CD14-positive monocyte (primary cell): ENCODE results near the gene DVL2. TPM values are rescaled to one million over a fixed set of nuclear protein-coding genes. Genes with fewer than 3 reads are reported as not detected.

ENCODE experiments used
- DNase-seq, 3 donors: peaks; one replicate each; pipeline ENCODE4 v3.0.0-alpha.2; 2011 to 2022
- H2AFZ ChIP-seq: 2 replicates; pipeline ENCODE4 v1.6.0; 2012; ENCODE audit warnings: mild to moderate bottlenecking, low read depth, low read length, inconsistent platforms; ENCODE audit not compliant: insufficient read depth, poor library complexity, severe bottlenecking
- H3K27ac ChIP-seq, 2 donors: 1 replicate in 1 of 2; 2 replicates in 1 of 2; pipeline ENCODE4 v1.5.1; 2012 to 2013; ENCODE audit warnings: low read length in 2 of 2, control low read depth in 1 of 2, inconsistent platforms in 1 of 2, low read depth in 1 of 2, mild to moderate bottlenecking in 1 of 2
- H3K27me3 ChIP-seq, 2 donors: one replicate each; pipeline versions ENCODE4 v1.6.0 to v1.6.1; 2011 to 2013; ENCODE audit warnings: low read length in 2 of 2; ENCODE audit not compliant: control insufficient read depth in 2 of 2, insufficient read depth in 2 of 2
- H3K36me3 ChIP-seq, 2 donors: replicated peaks in 1 of 2; 1 replicate in 1 of 2; 2 replicates in 1 of 2; pipeline versions ENCODE4 v1.5.1 to v1.6.1; 2012 to 2013; ENCODE audit warnings: low read length in 2 of 2, control low read depth in 1 of 2, inconsistent platforms in 1 of 2, mild to moderate bottlenecking in 1 of 2; ENCODE audit not compliant: insufficient read depth in 2 of 2, control insufficient read depth in 1 of 2
- H3K4me1 ChIP-seq, 2 donors: 1 replicate in 1 of 2; 2 replicates in 1 of 2; pipeline versions ENCODE4 v1.5.1 to v1.6.1; 2012 to 2013; ENCODE audit warnings: low read length in 2 of 2, control low read depth in 1 of 2, inconsistent platforms in 1 of 2, mild to moderate bottlenecking in 1 of 2, moderate library complexity in 1 of 2; ENCODE audit not compliant: insufficient read depth in 2 of 2, control insufficient read depth in 1 of 2
- H3K4me2 ChIP-seq: replicated peaks from 2 replicates; pipeline ENCODE3; 2012; ENCODE audit warnings: low read length, moderate library complexity, mild to moderate bottlenecking; ENCODE audit not compliant: poor library complexity, severe bottlenecking; ENCODE audit errors: extremely low read depth
- H3K4me3 ChIP-seq, 3 experiments: fragments of 200-600 bp in 1 of 3; sonication (generic) in 1 of 3; replicated peaks in 1 of 3; 1 replicate in 2 of 3; 2 replicates in 1 of 3; pipeline ENCODE4 v1.5.1; 2011 to 2013; ENCODE audit warnings: low read length in 3 of 3, mild to moderate bottlenecking in 3 of 3, control low read depth in 2 of 3, low read depth in 2 of 3, inconsistent platforms in 1 of 3, moderate library complexity in 1 of 3
- H3K79me2 ChIP-seq: 2 replicates; pipeline ENCODE4 v1.6.0; 2012; ENCODE audit warnings: mild to moderate bottlenecking, control low read depth, inconsistent platforms, low read length, moderate library complexity; ENCODE audit not compliant: insufficient read depth
- H3K9ac ChIP-seq: 2 replicates; pipeline ENCODE4 v1.6.0; 2017; ENCODE audit warnings: low read length, mild to moderate bottlenecking; ENCODE audit not compliant: insufficient read depth, poor library complexity, severe bottlenecking
- H3K9me3 ChIP-seq, 2 donors: replicated peaks in 1 of 2; 1 replicate in 1 of 2; 2 replicates in 1 of 2; pipeline versions ENCODE4 v1.5.1 to v1.6.1; 2012 to 2013; ENCODE audit warnings: low read length in 2 of 2, control low read depth in 1 of 2; ENCODE audit not compliant: control insufficient read depth in 1 of 2, insufficient read depth in 1 of 2
- H4K20me1 ChIP-seq: 2 replicates; pipeline ENCODE4 v1.6.0; 2012; ENCODE audit warnings: mild to moderate bottlenecking, low read length, control low read depth, moderate library complexity; ENCODE audit not compliant: insufficient read depth
- H3K27ac Mint-ChIP-seq, 7 donors: one replicate each; pipeline ENCODE4 v1.8.0; 2020; ENCODE audit warnings: mild to moderate bottlenecking in 7 of 7, mixed read lengths in 7 of 7, moderate library complexity in 6 of 7, inconsistent platforms in 2 of 7
- H3K27me3 Mint-ChIP-seq, 3 donors: one replicate each; pipeline ENCODE4 v1.8.0; 2021 to 2022; ENCODE audit warnings: low read depth in 3 of 3, mild to moderate bottlenecking in 3 of 3, mixed read lengths in 3 of 3, moderate library complexity in 3 of 3, inconsistent platforms in 1 of 3
- H3K36me3 Mint-ChIP-seq, 2 donors: one replicate each; pipeline ENCODE4 v1.8.0; 2020; ENCODE audit warnings: mixed read lengths in 2 of 2, inconsistent platforms in 1 of 2, mild to moderate bottlenecking in 1 of 2
- H3K4me1 Mint-ChIP-seq: one replicate; pipeline ENCODE4 v1.8.0; 2020; ENCODE audit warnings: mild to moderate bottlenecking, mixed read lengths
- H3K4me3 Mint-ChIP-seq, 2 donors: one replicate each; pipeline ENCODE4 v1.8.0; 2020; ENCODE audit warnings: mild to moderate bottlenecking in 2 of 2, mixed read lengths in 2 of 2, moderate library complexity in 1 of 2
- H3K9me3 Mint-ChIP-seq, 7 donors: one replicate each; pipeline ENCODE4 v1.8.0; 2020 to 2022; ENCODE audit warnings: mixed read lengths in 7 of 7, mild to moderate bottlenecking in 6 of 7, moderate library complexity in 6 of 7, inconsistent platforms in 2 of 7
- WGBS: methylation state at CpG from one replicate; pipeline ENCODE4 v1.1.5; 2013; ENCODE audit warnings: missing lambda C conversion rate; ENCODE audit not compliant: insufficient coverage; 5-methylcytosine and 5-hydroxymethylcytosine counted together
- intact Hi-C, 2 donors: fragments of 100-400 bp; cut with micrococcal nuclease; formaldehyde crosslinking; loops; one replicate each; pipeline versions ENCODE4 v1.15.0 to v1.15.1; 2023
- polyA plus RNA-seq, 3 donors: library from polyadenylated mRNA; depleted of rRNA in 1 of 3; unstranded in 2 of 3; stranded (reverse) in 1 of 3; fragments of 300-500 nt in 2 of 3; fragments of >200 nt in 1 of 3; fragmentation: Illumina TruSeq in 2 of 3; gene quantifications; 1 replicate in 2 of 3; 2 replicates in 1 of 3; pipeline ENCODE4 v1.2.3, GENCODE V29; 2012 to 2021
- TF ChIP-seq, protein P1 (sequence below): fragments of 200-600 bp; IDR thresholded peaks from one replicate; pipeline ENCODE4 v1.8.0; 2022; ENCODE audit warnings: antibody characterized with exemption, mild to moderate bottlenecking

The DVL2 gene
- polyA plus RNA-seq, 3 donors: 6.7 to 7.8 (median 7.0) TPM

DNA sequence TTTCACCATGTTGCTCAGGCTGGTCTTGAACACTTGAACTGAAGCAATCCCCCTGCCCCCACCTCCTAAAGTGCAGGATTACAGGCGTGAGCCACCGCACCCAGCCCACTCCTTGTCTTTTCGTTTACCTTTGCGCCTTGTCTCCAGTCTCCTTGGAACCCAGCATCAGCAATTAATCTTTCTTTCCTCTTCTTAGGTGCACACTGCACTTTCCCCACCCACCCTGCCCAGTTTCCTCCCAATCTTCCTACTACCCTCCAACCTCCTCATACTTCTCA is 29.4 kb upstream of the DVL2 start:
- peak overlapping the region in 2 of 3 experiments; percentile 39 to 81 for H3K4me3 ChIP-seq
- H2AFZ ChIP-seq: peak overlapping the region; percentile 71
- H3K4me1 ChIP-seq: peaks cover 31 to 44% of the 10 kb centered on the region in 2 donors
- intact Hi-C loops: no loop called here
- H3K79me2 ChIP-seq: no peaks in the 10 kb centered on the region
- H3K4me1 Mint-ChIP-seq: peaks cover 42% of the 10 kb centered on the region
- TF ChIP-seq, protein P1, sequence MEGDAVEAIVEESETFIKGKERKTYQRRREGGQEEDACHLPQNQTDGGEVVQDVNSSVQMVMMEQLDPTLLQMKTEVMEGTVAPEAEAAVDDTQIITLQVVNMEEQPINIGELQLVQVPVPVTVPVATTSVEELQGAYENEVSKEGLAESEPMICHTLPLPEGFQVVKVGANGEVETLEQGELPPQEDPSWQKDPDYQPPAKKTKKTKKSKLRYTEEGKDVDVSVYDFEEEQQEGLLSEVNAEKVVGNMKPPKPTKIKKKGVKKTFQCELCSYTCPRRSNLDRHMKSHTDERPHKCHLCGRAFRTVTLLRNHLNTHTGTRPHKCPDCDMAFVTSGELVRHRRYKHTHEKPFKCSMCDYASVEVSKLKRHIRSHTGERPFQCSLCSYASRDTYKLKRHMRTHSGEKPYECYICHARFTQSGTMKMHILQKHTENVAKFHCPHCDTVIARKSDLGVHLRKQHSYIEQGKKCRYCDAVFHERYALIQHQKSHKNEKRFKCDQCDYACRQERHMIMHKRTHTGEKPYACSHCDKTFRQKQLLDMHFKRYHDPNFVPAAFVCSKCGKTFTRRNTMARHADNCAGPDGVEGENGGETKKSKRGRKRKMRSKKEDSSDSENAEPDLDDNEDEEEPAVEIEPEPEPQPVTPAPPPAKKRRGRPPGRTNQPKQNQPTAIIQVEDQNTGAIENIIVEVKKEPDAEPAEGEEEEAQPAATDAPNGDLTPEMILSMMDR: no peak
- peaks cover 11 to 15% of the 10 kb centered on the region in 2 donors for H3K36me3 Mint-ChIP-seq
- H4K20me1 ChIP-seq: no peaks in the 10 kb centered on the region
- H3K36me3 ChIP-seq: peaks cover 0 to 9% of the 10 kb centered on the region in 2 donors
- H3K9me3 Mint-ChIP-seq: peaks cover 0 to 12% (median 9%) of the 10 kb centered on the region in 7 donors
- peak overlapping the region; percentile 97 for H3K4me2 ChIP-seq
- peak overlapping the region; percentile 73 to 97 for H3K4me3 Mint-ChIP-seq
- DNase-seq: no peak
- H3K27ac Mint-ChIP-seq: no peak overlapping the region
- H3K27ac ChIP-seq: no peak overlapping the region
- H3K27me3 ChIP-seq: peaks cover 20 to 43% of the 10 kb centered on the region in 2 donors
- H3K27me3 Mint-ChIP-seq: peaks cover 44 to 81% (median 72%) of the 10 kb centered on the region in 3 donors
- peaks cover 0 to 7% of the 10 kb centered on the region in 2 donors for H3K9me3 ChIP-seq
- no peak overlapping the region for H3K9ac ChIP-seq
- WGBS: 33% methylated on average over 2 of the region's 4 CpGs

DNA sequence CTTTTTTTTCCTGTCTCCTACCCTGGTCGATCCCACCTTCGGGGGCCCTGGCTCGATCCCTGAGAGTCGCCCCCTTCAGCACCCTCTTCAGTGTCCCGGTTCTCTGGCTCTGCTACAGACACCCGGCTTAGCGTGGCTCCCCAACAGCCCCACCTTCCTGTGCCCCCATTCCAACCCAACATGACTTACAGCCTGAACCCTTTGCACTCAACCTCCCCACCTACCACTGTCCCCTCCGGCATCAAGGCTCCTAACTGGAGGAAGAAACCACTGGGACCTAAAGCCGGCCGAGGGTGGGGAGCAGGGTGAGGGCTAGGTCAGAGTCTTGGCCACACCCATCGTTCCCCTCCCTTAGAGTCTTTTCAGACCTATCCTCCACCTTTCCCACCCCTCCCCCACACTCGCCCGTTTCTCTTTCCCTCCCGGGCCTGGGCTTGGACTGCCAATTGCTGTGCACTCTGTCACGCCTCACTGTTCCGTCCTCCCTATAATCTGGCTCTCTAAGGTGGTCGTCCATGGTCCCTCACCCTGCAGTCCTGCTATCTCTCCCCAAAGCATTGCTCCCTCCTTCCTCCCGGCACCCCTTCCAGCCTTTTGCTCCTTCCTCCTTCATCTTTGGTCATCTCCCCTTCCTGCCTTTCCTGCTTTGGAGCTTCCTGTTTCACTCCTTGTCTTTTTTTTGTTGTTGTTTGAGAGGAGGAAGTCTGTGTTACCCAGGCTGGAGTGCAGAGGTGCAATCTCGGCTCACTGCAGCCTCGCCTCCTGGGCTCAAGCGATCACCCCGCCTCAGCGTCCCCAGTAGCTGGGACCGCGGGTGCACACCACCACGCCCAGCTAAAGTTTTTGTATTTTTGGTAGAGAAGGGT is 28.9 kb upstream of the DVL2 start:
- DNase-seq: peak in 2 of 3 donors; percentile 49 to 50
- WGBS: 1% methylated on average over 19 of the region's 26 CpGs

More for the DNA sequence above, 28.9 kb upstream of the DVL2 start:
- H3K9me3 ChIP-seq: peaks cover 0 to 7% of the 10 kb centered on the region in 2 donors
- peak overlapping the region; percentile 39 to 81 (median 42) for H3K4me3 ChIP-seq
- intact Hi-C loops: no loop called here
- TF ChIP-seq, protein P1: no peak
- peaks cover 31 to 45% of the 10 kb centered on the region in 2 donors for H3K4me1 ChIP-seq
- H3K27ac Mint-ChIP-seq: peak overlapping the region in 3 of 7 donors; percentile 5 to 50 (median 19)
- no peaks in the 10 kb centered on the region for H4K20me1 ChIP-seq
- H2AFZ ChIP-seq: peak overlapping the region; percentile 71
- H3K27me3 Mint-ChIP-seq: peaks cover 44 to 79% (median 69%) of the 10 kb centered on the region in 3 donors
- peaks cover 0 to 12% (median 9%) of the 10 kb centered on the region in 7 donors for H3K9me3 Mint-ChIP-seq
- peaks cover 20 to 43% of the 10 kb centered on the region in 2 donors for H3K27me3 ChIP-seq
- peaks cover 44% of the 10 kb centered on the region for H3K4me1 Mint-ChIP-seq
- peaks cover 5 to 15% of the 10 kb centered on the region in 2 donors for H3K36me3 ChIP-seq
- H3K79me2 ChIP-seq: no peaks in the 10 kb centered on the region
- H3K27ac ChIP-seq: no peak overlapping the region
- H3K4me2 ChIP-seq: peak overlapping the region; percentile 97
- H3K4me3 Mint-ChIP-seq: peak overlapping the region; percentile 73 to 97
- H3K36me3 Mint-ChIP-seq: peaks cover 16 to 21% of the 10 kb centered on the region in 2 donors
- peak overlapping the region; percentile 28 for H3K9ac ChIP-seq
